ENCODE data around the gene RGS9. TPM values are rescaled to one million over a fixed set of nuclear protein-coding genes. Genes with fewer than 3 reads are reported as not detected.

The RGS9 gene
- total and polyA plus RNA-seq, 4 donors = 1.0 to 4.0 (median 2.1) TPM

- no peak for TF ChIP-seq NR2F2 (IDR thresholded peaks at IDR 0.05)
These were observed 36.6 kb upstream of the RGS9 start (continued) for GRCh38 chr17:65100316-65101140.

DNA sequence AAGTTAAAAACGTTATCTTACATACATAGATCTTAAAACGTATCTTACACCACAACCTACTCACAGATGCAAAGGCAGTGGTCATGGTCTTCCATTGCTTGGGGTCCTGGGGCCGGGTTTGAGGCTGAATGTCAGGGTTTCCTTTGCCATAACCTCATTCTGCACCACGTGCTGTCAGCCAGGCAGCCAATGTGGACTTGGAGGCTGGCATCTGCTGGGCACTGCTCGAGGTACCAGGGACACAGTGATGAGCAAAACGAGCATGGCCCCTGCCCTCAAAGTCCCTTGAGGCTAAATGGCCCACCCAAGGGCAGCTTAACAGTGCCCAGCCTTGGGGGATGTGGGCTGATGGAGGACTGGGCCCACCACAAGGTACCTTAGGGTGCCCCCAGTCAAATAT lies 35.8 kb upstream of the RGS9 start:
- Histone ChIP-seq H3K27me3 (ENCODE audit: control insufficient read depth in 4 of 4, insufficient read depth in 4 of 4, low read length in 3 of 4) (no peaks in the 10 kb centered on the region), H3K4me3 (ENCODE audit: low read depth in 1 of 3, low read length in 3 of 3) (no peak overlapping the region), H3K9ac (ENCODE audit: low read depth in 1 of 2, low read length in 2 of 2) (no peak overlapping the region), H3K4me1 (ENCODE audit: control insufficient read depth in 4 of 4, insufficient read depth in 4 of 4, low read length in 3 of 4) (peaks cover under 1 to 16% (median 6%) of the 10 kb centered on the region in 4 donors), H3K9me3 (ENCODE audit: control insufficient read depth in 4 of 4, low read length in 3 of 4) (no peaks in the 10 kb centered on the region), H3K27ac (ENCODE audit: low read depth in 1 of 2, low read length in 2 of 2) (no peak overlapping the region), H3K36me3 (ENCODE audit: control insufficient read depth in 4 of 4, insufficient read depth in 3 of 4, low read depth in 1 of 4, low read length in 3 of 4) (no peaks in the 10 kb centered on the region)
- WGBS = 67% methylated on average over 6 of the region's 6 CpGs
- no peak for DNase-seq (ENCODE audit: low spot score)
- TF ChIP-seq GABPA (IDR thresholded peaks at IDR 0.05 in 1 of 2, conservative IDR thresholded peaks at IDR 0.05 in 1 of 2) (no peak), JUND (IDR thresholded peaks at IDR 0.05) (no peak), FOXA1 (IDR thresholded peaks at IDR 0.05) (no peak), RXRA (IDR thresholded peaks at IDR 0.05) (no peak), ZBTB33 (IDR thresholded peaks at IDR 0.05) (no peak), NR2F2 (IDR thresholded peaks at IDR 0.05) (no peak), TAF1 (conservative IDR thresholded peaks at IDR 0.05) (no peak), FOXA2 (IDR thresholded peaks at IDR 0.05) (no peak), HNF4A (conservative IDR thresholded peaks at IDR 0.05) (no peak), YY1 (IDR thresholded peaks at IDR 0.05) (no peak), EGR1 (IDR thresholded peaks at IDR 0.05; ENCODE audit: low read depth in 2 of 2) (no peak), RAD21 (IDR thresholded peaks at IDR 0.05) (no peak), SP1 (IDR thresholded peaks at IDR 0.05) (no peak), HNF4G (IDR thresholded peaks at IDR 0.05) (no peak)
- TF ChIP-seq, protein P1, sequence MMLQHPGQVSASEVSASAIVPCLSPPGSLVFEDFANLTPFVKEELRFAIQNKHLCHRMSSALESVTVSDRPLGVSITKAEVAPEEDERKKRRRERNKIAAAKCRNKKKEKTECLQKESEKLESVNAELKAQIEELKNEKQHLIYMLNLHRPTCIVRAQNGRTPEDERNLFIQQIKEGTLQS (IDR thresholded peaks at IDR 0.05) = no peak
- TF ChIP-seq, protein P2, sequence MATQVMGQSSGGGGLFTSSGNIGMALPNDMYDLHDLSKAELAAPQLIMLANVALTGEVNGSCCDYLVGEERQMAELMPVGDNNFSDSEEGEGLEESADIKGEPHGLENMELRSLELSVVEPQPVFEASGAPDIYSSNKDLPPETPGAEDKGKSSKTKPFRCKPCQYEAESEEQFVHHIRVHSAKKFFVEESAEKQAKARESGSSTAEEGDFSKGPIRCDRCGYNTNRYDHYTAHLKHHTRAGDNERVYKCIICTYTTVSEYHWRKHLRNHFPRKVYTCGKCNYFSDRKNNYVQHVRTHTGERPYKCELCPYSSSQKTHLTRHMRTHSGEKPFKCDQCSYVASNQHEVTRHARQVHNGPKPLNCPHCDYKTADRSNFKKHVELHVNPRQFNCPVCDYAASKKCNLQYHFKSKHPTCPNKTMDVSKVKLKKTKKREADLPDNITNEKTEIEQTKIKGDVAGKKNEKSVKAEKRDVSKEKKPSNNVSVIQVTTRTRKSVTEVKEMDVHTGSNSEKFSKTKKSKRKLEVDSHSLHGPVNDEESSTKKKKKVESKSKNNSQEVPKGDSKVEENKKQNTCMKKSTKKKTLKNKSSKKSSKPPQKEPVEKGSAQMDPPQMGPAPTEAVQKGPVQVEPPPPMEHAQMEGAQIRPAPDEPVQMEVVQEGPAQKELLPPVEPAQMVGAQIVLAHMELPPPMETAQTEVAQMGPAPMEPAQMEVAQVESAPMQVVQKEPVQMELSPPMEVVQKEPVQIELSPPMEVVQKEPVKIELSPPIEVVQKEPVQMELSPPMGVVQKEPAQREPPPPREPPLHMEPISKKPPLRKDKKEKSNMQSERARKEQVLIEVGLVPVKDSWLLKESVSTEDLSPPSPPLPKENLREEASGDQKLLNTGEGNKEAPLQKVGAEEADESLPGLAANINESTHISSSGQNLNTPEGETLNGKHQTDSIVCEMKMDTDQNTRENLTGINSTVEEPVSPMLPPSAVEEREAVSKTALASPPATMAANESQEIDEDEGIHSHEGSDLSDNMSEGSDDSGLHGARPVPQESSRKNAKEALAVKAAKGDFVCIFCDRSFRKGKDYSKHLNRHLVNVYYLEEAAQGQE (IDR thresholded peaks at IDR 0.05) = no peak
- TF ChIP-seq, protein P3, sequence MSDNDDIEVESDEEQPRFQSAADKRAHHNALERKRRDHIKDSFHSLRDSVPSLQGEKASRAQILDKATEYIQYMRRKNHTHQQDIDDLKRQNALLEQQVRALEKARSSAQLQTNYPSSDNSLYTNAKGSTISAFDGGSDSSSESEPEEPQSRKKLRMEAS (IDR thresholded peaks at IDR 0.05) = no peak
- TF ChIP-seq, protein P4, sequence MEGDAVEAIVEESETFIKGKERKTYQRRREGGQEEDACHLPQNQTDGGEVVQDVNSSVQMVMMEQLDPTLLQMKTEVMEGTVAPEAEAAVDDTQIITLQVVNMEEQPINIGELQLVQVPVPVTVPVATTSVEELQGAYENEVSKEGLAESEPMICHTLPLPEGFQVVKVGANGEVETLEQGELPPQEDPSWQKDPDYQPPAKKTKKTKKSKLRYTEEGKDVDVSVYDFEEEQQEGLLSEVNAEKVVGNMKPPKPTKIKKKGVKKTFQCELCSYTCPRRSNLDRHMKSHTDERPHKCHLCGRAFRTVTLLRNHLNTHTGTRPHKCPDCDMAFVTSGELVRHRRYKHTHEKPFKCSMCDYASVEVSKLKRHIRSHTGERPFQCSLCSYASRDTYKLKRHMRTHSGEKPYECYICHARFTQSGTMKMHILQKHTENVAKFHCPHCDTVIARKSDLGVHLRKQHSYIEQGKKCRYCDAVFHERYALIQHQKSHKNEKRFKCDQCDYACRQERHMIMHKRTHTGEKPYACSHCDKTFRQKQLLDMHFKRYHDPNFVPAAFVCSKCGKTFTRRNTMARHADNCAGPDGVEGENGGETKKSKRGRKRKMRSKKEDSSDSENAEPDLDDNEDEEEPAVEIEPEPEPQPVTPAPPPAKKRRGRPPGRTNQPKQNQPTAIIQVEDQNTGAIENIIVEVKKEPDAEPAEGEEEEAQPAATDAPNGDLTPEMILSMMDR (IDR thresholded peaks at IDR 0.05; ENCODE audit: low read depth, low read length, missing input control) = no peak

Data from liver (tissue), 9 donors.